Measurements from ENCODE around the gene LCN1.

Gene LCN1

GRCh38 chr9:135520916-135521607 lies at the start of gene LCN1:
Gene LCN1, plus strand, starts transcription at chr9:135521440. Its CDS starts 58 bp downstream, at chr9:135521498.
- no peak for DNase-seq

- DNase-seq = no peak
These were observed 49.2 kb upstream of the LCN1 start for GRCh38 chr9:135471791-135472640.

GRCh38 chr9:135473972-135474543 lies 47.2 kb upstream of the LCN1 start:
- no peak for DNase-seq

- no peak for DNase-seq
These were observed 46.3 kb upstream of the LCN1 start for GRCh38 chr9:135474915-135475314.

GRCh38 chr9:135476561-135477355 lies 44.5 kb upstream of the LCN1 start:
- DNase-seq = no peak

GRCh38 chr9:135478191-135478590 lies 43.0 kb upstream of the LCN1 start:
- DNase-seq = no peak

GRCh38 chr9:135478829-135479468 lies 42.3 kb upstream of the LCN1 start:
- DNase-seq = no peak

- DNase-seq = no peak
These were observed 41.7 kb upstream of the LCN1 start, which contains the start of gene PPP1R26 for GRCh38 chr9:135479469-135480052. Gene PPP1R26, plus strand, starts transcription at chr9:135479782. Its CDS starts 4,729 bp downstream, at chr9:135484511.

GRCh38 chr9:135480071-135480939 lies 40.9 kb upstream of the LCN1 start:
- no peak for DNase-seq

- DNase-seq = no peak
These were observed 40.3 kb upstream of the LCN1 start for GRCh38 chr9:135480940-135481310.

- DNase-seq = no peak
These were observed 39.1 kb upstream of the LCN1 start for GRCh38 chr9:135482015-135482754.

- no peak for DNase-seq
These were observed 36.6 kb upstream of the LCN1 start for GRCh38 chr9:135484460-135485277.

GRCh38 chr9:135485385-135485784 lies 35.9 kb upstream of the LCN1 start:
- no peak for DNase-seq

GRCh38 chr9:135485832-135486231 lies 35.4 kb upstream of the LCN1 start:
- DNase-seq = no peak

GRCh38 chr9:135486267-135487065 lies 34.8 kb upstream of the LCN1 start:
- DNase-seq = no peak

- DNase-seq = no peak
These were observed 33.8 kb upstream of the LCN1 start for GRCh38 chr9:135487281-135488012.

GRCh38 chr9:135488013-135488330 lies 33.3 kb upstream of the LCN1 start:
- no peak for DNase-seq

- no peak for DNase-seq
These were observed 32.7 kb upstream of the LCN1 start for GRCh38 chr9:135488527-135488926.

Measured in activated T-cell treated with anti-CD3 and anti-CD28 coated beads for 4 hours (primary cell).